Stimulated activated naive CD4-positive, alpha-beta T cell treated with Interleukin-2 at 50 U/mL for 16 hours (primary cell): ENCODE results near the gene SSNA1.
"Not testable (repeated sequence)": the region's sequence is repeated elsewhere in the genome, so short reads cannot be mapped to it uniquely, and the experiment has no call there.

Source experiments
- DNase-seq: peaks from one replicate; lab custom pipeline; 2025; lab: John Stamatoyannopoulos, UW

Gene SSNA1

GRCh38 chr9:137233143-137233980, 44.9 kb downstream of the SSNA1 start:
- no peak for DNase-seq

DNA sequence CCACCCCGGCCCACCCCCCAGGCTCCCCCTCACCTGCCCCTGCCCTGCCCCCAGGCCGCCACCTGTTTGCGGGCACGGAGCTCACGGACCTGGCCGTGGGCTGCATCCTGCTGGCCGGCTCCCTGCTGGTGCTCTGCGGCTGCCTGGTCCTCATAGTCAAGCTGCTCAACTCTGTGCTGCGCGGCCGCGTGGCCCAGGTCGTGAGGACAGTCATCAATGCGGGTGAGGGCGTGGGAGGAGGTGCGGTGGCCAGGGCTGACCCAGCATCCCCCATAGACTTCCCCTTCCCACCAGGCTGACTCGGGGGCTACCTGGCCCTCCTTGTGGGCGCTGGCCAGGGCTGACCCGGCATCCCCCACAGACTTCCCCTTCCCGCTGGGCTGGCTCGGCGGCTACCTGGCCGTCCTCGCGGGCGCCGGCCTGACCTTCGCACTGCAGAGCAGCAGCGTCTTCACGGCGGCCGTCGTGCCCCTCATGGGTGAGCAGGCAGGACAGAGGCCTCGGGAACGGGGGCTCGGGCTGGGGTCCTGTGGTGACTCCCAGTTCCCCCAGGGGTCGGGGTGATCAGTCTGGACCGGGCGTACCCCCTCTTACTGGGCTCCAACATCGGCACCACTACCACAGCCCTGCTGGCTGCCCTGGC, 45.7 kb downstream of the SSNA1 start:
- no peak for DNase-seq

DNA sequence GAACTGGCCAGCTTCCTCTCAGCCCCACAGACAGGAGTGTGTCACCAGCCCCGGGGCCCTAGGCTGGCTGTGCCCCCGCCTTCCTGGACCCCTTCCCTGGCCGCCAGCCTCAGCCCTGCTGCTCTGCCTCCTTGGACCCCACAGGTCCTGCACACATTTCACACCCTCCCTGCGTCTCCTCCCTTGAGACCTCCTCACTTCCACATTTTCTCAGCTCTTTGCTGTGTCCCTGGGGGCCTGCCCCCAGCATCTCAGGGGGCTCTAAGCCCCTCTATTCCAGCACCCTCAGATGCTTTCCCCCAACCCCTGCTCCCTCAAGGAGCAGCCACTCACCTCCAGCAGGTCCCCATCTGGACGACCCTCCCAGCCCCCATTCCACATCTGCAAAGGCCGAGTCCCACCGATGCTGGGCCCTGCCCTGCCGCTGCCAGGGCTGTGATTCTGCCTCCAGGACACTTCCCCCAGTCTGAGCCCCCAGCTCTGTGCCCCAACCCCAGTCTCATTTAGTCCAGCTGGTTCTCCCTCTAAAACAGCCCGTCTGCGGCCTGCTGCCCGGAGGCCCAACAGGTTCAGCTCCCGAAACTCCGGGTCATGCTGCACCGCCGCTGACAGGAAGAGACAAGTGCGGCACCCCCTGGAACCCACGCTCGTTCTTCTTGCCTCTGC, 46.4 kb downstream of the SSNA1 start:
- DNase-seq, result no peak

- DNase-seq, result no peak
These were observed 47.2 kb downstream of the SSNA1 start for GRCh38 chr9:137235424-137236237.

GRCh38 chr9:137236238-137236935, 47.9 kb downstream of the SSNA1 start:
- peak; percentile 89 for DNase-seq

DNA sequence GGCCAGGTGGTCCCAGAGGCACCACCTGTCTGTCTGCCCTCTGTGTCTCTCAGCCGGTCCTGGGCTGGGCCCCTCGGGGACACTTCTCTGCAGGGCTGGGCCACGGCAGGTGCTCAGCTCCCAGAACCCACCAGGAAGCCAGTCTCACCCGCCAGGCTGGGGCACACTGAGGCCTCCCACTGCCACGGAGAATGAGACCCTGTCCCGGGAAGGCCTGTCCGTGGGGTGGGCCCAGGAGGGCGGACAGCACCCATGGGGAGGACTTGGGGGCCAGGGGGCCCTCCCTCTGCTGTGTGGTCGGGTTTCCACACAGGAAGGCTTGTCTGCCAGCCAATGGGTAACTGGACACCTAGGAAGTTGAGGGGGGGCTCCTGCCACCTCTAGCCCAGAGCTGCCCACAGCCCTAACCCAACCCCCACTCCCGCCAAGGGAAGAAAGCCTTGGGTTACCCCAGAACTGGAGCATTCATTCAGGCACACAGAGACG, 48.5 kb downstream of the SSNA1 start:
- DNase-seq, result no peak

DNA sequence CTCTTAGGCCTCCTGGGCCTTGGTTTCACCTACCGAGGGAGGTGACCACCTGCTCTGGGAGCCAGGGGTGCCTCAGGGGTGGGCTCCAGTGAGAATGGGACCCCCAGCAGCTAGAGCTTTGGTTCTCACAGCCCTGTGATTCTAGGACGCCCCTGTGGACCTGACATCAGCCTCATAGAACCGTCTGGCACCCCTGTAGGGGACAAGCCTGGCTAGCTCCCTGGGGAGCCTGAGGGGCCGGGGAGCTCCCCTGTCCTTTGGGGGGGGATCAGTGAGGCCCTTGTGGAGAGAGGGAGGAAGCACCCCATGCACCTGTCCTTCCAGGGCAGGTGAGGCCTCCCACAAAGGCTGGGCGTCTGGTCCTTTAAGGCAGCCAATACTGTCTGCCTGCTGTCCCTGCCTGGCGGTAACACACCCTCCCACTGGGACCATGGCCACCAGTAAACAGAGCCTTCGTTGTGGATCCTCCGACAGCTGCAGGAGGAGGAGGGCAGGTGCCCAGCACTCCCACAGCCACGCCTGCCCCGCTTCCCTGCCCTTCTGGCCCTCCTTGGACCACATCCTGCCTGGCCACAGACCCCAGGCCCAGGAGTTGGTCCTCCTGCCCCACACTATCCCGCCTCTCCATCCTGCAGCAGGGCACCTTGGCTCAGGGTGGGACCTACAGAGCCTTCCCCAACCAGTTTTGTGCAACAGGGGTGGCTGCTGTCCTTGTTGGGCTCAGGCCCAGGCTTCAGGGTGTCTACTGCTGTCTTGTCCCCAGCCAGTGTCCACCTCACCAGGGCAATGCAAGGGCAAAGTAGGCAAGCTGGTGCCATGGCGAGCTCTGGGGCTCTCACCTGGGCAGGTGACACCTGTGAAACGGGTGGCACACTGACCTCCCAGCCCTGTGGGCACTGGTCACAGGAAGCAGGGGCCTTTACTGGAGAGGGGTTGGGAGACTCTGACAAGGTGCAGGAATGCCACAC, 49.6 kb downstream of the SSNA1 start:
- DNase-seq, result no peak

GRCh38 chr9:137239541-137240200, 51.2 kb downstream of the SSNA1 start:
- not testable (repeated sequence) for DNase-seq
